GM23338 (cell line): ENCODE measurements around the gene TRPM2. TPM values are rescaled to one million over a fixed set of nuclear protein-coding genes. Genes with fewer than 3 reads are reported as not detected.

Experiments
- ATAC-seq: fragments of 200-7000 bp; cut with Tn5 transposase; 3 replicates; pipeline ENCODE4 v1.9.1; 2020
- DNase-seq: peaks from one replicate; pipeline ENCODE4 v3.0.0-alpha.2; 2015; ENCODE audit warnings: low spot score
- H2AFZ ChIP-seq: fragments of 200-600 bp; sonication (generic); 2 replicates; pipeline ENCODE4 v1.8.0; 2016; ENCODE audit warnings: antibody characterized with exemption, mild to moderate bottlenecking, moderate library complexity
- H3F3A ChIP-seq: fragments of 200-600 bp; sonication (generic); replicated peaks from 2 replicates; pipeline ENCODE4 v1.8.0; 2017; ENCODE audit warnings: antibody characterized with exemption, mixed run types, low read depth
- H3K27ac ChIP-seq: fragments of 200-600 bp; sonication (generic); 2 replicates; pipeline ENCODE4 v1.6.1; 2016; ENCODE audit warnings: low read depth
- H3K27me3 ChIP-seq: fragments of 200-600 bp; sonication (generic); 2 replicates; pipeline ENCODE4 v1.8.0; 2016; ENCODE audit warnings: mild to moderate bottlenecking, mixed run types, moderate library complexity; ENCODE audit not compliant: insufficient read depth
- H3K36me3 ChIP-seq: fragments of 200-600 bp; sonication (generic); 2 replicates; pipeline ENCODE4 v1.8.0; 2016; ENCODE audit warnings: mild to moderate bottlenecking; ENCODE audit not compliant: insufficient read depth
- H3K4me1 ChIP-seq: fragments of 200-600 bp; sonication (generic); 2 replicates; pipeline ENCODE4 v1.8.0; 2016; ENCODE audit warnings: mild to moderate bottlenecking, moderate library complexity; ENCODE audit not compliant: insufficient read depth
- H3K4me2 ChIP-seq: fragments of 200-600 bp; sonication (generic); 2 replicates; pipeline ENCODE4 v1.7.1; 2017; ENCODE audit warnings: mixed run types
- H3K4me3 ChIP-seq: fragments of 200-600 bp; sonication (generic); 2 replicates; pipeline ENCODE4 v1.6.1; 2016; ENCODE audit warnings: mixed run types
- H3K79me2 ChIP-seq: fragments of 200-600 bp; sonication (generic); replicated peaks from 2 replicates; pipeline ENCODE4 v1.8.0; 2017; ENCODE audit warnings: mild to moderate bottlenecking; ENCODE audit not compliant: insufficient read depth
- H3K9me2 ChIP-seq: fragments of 200-600 bp; sonication (generic); 2 replicates; pipeline ENCODE4 v1.8.0; 2017; ENCODE audit not compliant: insufficient read depth
- H4K20me1 ChIP-seq: fragments of 200-600 bp; sonication (generic); replicated peaks from 2 replicates; pipeline ENCODE4 v1.8.0; 2017; ENCODE audit warnings: mild to moderate bottlenecking; ENCODE audit not compliant: insufficient read depth
- H3K27ac Mint-ChIP-seq: 2 replicates; pipeline ENCODE4 v1.8.0; 2020; ENCODE audit warnings: inconsistent platforms, mild to moderate bottlenecking, moderate library complexity, mixed read lengths
- H3K27me3 Mint-ChIP-seq: 3 replicates; pipeline ENCODE4 v1.8.0; 2022; ENCODE audit warnings: low read depth, mild to moderate bottlenecking, moderate library complexity, mixed read lengths, inconsistent platforms; ENCODE audit not compliant: insufficient read depth, poor library complexity
- H3K36me3 Mint-ChIP-seq: 3 replicates; pipeline ENCODE4 v1.8.0; 2021; ENCODE audit warnings: low read depth, mild to moderate bottlenecking, inconsistent platforms, moderate library complexity, mixed read lengths
- H3K4me1 Mint-ChIP-seq: 3 replicates; pipeline ENCODE4 v1.8.0; 2020; ENCODE audit warnings: mild to moderate bottlenecking, inconsistent platforms, mixed read lengths
- H3K4me3 Mint-ChIP-seq: 3 replicates; pipeline ENCODE4 v1.8.0; 2021; ENCODE audit warnings: moderate library complexity, mild to moderate bottlenecking, inconsistent platforms, mixed read lengths
- H3K9me3 Mint-ChIP-seq: 3 replicates; pipeline ENCODE4 v1.8.0; 2020; ENCODE audit warnings: moderate library complexity, mild to moderate bottlenecking, inconsistent platforms, mixed read lengths
- CREB1 ChIP-seq: fragments of 250-450 bp; sonication (Bioruptor Pico); IDR thresholded peaks from 2 replicates; pipeline ENCODE4 v1.5.0; 2020; ENCODE audit warnings: low read depth, mild to moderate bottlenecking, moderate library complexity
- ETS1 ChIP-seq: IDR thresholded peaks from 2 replicates; pipeline ENCODE4 v1.6.1; 2016; ENCODE audit warnings: antibody characterized with exemption
- EZH2 ChIP-seq: fragments of 200-600 bp; sonication (generic); IDR thresholded peaks from one replicate; pipeline ENCODE4 v1.8.0; 2017; ENCODE audit warnings: antibody characterized with exemption, mild to moderate bottlenecking, low read depth; ENCODE audit not compliant: unreplicated experiment
- EZH2phosphoT487 ChIP-seq: fragments of 200-600 bp; sonication (generic); IDR thresholded peaks from one replicate; pipeline ENCODE4 v1.8.1; 2018; ENCODE audit warnings: antibody characterized with exemption; ENCODE audit not compliant: unreplicated experiment
- JUNB ChIP-seq: IDR thresholded peaks from one replicate; pipeline ENCODE4 v1.6.1; 2016; ENCODE audit warnings: antibody characterized with exemption; ENCODE audit not compliant: unreplicated experiment
- NANOG ChIP-seq: IDR thresholded peaks from 2 replicates; pipeline ENCODE4 v1.6.1; 2016; ENCODE audit warnings: antibody characterized with exemption, borderline replicate concordance
- POLR2AphosphoS5 ChIP-seq: IDR thresholded peaks from 2 replicates; pipeline ENCODE4 v1.6.1; 2016; ENCODE audit warnings: antibody characterized with exemption, low read depth
- STAT1 ChIP-seq: IDR thresholded peaks from one replicate; pipeline ENCODE4 v1.6.1; 2016; ENCODE audit warnings: antibody characterized with exemption; ENCODE audit not compliant: unreplicated experiment
- ZNF331 ChIP-seq: fragments of 250-450 bp; sonication (Bioruptor Pico); IDR thresholded peaks from 2 replicates; pipeline ENCODE4 v1.5.0; 2020; ENCODE audit warnings: low read depth, mild to moderate bottlenecking, moderate library complexity
- polyA plus RNA-seq: library from polyadenylated mRNA; unstranded; fragments of >200 nt; fragmentation: Nextera tagmentation; extraction: Ambion mirVana; gene quantifications from 2 replicates; pipeline ENCODE4 v1.2.1, GENCODE V29; 2016
- total RNA-seq: library from RNA; depleted of rRNA; stranded (reverse); fragments of >200 nt; shearing (Covaris generic); gene quantifications from 2 replicates; pipeline ENCODE4 v1.2.3, GENCODE V29; 2014
- TF ChIP-seq, protein P1 (sequence below): fragments of 250-450 bp; sonication (Bioruptor Pico); IDR thresholded peaks from 2 replicates; pipeline ENCODE4 v1.5.0; 2020; ENCODE audit warnings: mild to moderate bottlenecking, moderate library complexity
- TF ChIP-seq, protein P2 (sequence below): IDR thresholded peaks from one replicate; pipeline ENCODE4 v1.6.1; 2018; ENCODE audit warnings: antibody characterized with exemption; ENCODE audit not compliant: unreplicated experiment

The TRPM2 gene
- total and polyA plus RNA-seq, 2 experiments from 2014 or later = 0.53 to 0.83 TPM

DNA sequence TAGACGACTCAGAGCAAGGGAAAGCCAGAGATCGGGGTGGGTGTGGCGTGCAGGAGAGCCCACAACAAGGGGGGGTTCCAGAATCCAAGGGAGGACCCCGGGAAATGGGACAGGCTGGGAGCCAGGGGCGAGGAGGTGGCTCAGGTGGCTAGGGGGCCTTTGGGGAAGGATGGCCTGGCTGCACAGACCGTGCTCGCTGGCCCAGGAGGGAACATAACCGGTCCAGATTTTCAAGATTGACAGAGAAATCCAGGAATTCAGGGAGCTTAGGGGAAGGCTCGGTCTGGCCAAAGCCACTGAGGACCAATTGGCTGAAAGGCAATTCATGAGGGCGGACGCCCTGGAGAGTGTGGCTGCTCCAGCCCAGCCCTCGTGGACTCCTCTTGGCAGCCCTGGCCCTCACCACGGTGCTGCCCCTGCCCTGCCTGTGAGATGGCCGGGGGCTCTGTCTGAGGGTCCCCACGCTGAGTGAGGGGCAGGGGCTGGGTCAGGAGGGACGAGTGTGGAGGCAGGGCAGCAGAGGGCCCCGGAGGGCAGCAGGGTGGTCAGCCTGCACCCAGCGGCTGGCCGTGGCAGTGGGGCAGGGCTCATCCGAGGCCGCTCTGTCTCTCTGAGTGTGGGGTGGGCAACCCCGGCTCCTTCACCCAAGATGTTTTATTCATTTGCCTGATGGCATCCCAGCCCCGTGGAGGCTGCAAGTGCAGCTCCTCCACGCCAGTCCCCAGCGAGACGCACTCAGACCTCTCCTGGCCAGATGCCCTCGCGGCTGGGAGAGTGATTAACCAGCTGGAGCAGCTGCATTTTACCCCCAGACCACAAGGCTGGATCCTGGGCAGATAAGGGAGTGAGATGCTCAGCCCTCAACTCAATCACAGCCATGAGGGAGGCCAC lies 96.3 kb downstream of the TRPM2 start (continued):
- TF ChIP-seq, protein P1, sequence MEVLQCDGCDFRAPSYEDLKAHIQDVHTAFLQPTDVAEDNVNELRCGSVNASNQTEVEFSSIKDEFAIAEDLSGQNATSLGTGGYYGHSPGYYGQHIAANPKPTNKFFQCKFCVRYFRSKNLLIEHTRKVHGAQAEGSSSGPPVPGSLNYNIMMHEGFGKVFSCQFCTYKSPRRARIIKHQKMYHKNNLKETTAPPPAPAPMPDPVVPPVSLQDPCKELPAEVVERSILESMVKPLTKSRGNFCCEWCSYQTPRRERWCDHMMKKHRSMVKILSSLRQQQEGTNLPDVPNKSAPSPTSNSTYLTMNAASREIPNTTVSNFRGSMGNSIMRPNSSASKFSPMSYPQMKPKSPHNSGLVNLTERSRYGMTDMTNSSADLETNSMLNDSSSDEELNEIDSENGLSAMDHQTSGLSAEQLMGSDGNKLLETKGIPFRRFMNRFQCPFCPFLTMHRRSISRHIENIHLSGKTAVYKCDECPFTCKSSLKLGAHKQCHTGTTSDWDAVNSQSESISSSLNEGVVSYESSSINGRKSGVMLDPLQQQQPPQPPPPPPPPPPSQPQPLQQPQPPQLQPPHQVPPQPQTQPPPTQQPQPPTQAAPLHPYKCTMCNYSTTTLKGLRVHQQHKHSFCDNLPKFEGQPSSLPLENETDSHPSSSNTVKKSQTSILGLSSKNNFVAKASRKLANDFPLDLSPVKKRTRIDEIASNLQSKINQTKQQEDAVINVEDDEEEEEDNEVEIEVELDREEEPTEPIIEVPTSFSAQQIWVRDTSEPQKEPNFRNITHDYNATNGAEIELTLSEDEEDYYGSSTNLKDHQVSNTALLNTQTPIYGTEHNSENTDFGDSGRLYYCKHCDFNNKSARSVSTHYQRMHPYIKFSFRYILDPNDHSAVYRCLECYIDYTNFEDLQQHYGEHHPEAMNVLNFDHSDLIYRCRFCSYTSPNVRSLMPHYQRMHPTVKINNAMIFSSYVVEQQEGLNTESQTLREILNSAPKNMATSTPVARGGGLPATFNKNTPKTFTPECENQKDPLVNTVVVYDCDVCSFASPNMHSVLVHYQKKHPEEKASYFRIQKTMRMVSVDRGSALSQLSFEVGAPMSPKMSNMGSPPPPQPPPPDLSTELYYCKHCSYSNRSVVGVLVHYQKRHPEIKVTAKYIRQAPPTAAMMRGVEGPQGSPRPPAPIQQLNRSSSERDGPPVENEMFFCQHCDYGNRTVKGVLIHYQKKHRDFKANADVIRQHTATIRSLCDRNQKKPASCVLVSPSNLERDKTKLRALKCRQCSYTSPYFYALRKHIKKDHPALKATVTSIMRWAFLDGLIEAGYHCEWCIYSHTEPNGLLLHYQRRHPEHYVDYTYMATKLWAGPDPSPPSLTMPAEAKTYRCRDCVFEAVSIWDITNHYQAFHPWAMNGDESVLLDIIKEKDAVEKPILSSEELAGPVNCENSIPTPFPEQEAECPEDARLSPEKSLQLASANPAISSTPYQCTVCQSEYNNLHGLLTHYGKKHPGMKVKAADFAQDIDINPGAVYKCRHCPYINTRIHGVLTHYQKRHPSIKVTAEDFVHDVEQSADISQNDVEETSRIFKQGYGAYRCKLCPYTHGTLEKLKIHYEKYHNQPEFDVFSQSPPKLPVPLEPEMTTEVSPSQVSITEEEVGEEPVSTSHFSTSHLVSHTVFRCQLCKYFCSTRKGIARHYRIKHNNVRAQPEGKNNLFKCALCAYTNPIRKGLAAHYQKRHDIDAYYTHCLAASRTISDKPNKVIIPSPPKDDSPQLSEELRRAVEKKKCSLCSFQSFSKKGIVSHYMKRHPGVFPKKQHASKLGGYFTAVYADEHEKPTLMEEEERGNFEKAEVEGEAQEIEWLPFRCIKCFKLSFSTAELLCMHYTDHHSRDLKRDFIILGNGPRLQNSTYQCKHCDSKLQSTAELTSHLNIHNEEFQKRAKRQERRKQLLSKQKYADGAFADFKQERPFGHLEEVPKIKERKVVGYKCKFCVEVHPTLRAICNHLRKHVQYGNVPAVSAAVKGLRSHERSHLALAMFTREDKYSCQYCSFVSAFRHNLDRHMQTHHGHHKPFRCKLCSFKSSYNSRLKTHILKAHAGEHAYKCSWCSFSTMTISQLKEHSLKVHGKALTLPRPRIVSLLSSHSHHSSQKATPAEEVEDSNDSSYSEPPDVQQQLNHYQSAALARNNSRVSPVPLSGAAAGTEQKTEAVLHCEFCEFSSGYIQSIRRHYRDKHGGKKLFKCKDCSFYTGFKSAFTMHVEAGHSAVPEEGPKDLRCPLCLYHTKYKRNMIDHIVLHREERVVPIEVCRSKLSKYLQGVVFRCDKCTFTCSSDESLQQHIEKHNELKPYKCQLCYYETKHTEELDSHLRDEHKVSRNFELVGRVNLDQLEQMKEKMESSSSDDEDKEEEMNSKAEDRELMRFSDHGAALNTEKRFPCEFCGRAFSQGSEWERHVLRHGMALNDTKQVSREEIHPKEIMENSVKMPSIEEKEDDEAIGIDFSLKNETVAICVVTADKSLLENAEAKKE (CRISPR knock-in tag) = no peak
- TF ChIP-seq ETS1 (no peak), CREB1 (no peak), NANOG (no peak), EZH2phosphoT487 (no peak), STAT1 (no peak), ZNF331 (CRISPR knock-in tag) (no peak)

DNA sequence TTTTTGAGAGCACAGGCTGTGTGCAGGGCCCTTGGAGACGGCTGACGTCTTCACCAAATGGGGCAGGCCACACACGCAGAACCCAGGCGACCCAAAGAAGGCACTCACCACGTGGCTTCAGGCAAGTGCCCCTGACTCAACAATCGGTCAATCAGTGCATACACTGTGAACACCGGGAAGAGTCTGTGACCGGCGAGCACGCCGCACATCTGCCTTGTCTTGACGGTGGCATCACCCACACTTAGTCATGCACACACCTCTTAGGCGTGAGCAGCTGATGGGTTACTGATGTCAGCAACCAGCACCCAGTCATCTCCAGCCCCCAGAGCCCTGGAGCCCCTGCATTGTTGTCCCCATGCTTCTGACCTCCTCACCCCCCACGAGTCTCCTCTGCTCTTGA lies 97.0 kb downstream of the TRPM2 start:
- no peak overlapping the region for H3K27ac Mint-ChIP-seq
- TF ChIP-seq, protein P2, sequence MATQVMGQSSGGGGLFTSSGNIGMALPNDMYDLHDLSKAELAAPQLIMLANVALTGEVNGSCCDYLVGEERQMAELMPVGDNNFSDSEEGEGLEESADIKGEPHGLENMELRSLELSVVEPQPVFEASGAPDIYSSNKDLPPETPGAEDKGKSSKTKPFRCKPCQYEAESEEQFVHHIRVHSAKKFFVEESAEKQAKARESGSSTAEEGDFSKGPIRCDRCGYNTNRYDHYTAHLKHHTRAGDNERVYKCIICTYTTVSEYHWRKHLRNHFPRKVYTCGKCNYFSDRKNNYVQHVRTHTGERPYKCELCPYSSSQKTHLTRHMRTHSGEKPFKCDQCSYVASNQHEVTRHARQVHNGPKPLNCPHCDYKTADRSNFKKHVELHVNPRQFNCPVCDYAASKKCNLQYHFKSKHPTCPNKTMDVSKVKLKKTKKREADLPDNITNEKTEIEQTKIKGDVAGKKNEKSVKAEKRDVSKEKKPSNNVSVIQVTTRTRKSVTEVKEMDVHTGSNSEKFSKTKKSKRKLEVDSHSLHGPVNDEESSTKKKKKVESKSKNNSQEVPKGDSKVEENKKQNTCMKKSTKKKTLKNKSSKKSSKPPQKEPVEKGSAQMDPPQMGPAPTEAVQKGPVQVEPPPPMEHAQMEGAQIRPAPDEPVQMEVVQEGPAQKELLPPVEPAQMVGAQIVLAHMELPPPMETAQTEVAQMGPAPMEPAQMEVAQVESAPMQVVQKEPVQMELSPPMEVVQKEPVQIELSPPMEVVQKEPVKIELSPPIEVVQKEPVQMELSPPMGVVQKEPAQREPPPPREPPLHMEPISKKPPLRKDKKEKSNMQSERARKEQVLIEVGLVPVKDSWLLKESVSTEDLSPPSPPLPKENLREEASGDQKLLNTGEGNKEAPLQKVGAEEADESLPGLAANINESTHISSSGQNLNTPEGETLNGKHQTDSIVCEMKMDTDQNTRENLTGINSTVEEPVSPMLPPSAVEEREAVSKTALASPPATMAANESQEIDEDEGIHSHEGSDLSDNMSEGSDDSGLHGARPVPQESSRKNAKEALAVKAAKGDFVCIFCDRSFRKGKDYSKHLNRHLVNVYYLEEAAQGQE = no peak
- no peak for TF ChIP-seq ETS1
- no peak for TF ChIP-seq JUNB
- TF ChIP-seq NANOG = no peak
- TF ChIP-seq EZH2 = no peak
- no peak for TF ChIP-seq STAT1
- no peak for TF ChIP-seq POLR2AphosphoS5
- TF ChIP-seq ZNF331 (CRISPR knock-in tag) = no peak

More for the DNA sequence above, 97.0 kb downstream of the TRPM2 start:
- Mint-ChIP-seq H3K4me1 (peaks cover 6% of the 10 kb centered on the region; the same call in 1 of the 3 replicates), H3K27me3 (peaks cover 13% of the 10 kb centered on the region), H3K9me3 (no peaks in the 10 kb centered on the region), H3K36me3 (no peaks in the 10 kb centered on the region), H3K4me3 (no peak overlapping the region)
- H3K4me2 ChIP-seq = no peak overlapping the region
- H3K9me2 ChIP-seq = no peaks in the 10 kb centered on the region
- no peak overlapping the region for H3K27ac ChIP-seq
- DNase-seq = no peak
- no peaks in the 10 kb centered on the region for H3K27me3 ChIP-seq
- no peak for ATAC-seq
- H3F3A ChIP-seq = no peaks in the 10 kb centered on the region
- H3K4me3 ChIP-seq = no peak overlapping the region
- H3K79me2 ChIP-seq = no peaks in the 10 kb centered on the region
- H2AFZ ChIP-seq = no peak overlapping the region
- no peaks in the 10 kb centered on the region for H3K4me1 ChIP-seq
- H4K20me1 ChIP-seq = no peaks in the 10 kb centered on the region
- no peaks in the 10 kb centered on the region for H3K36me3 ChIP-seq
